ENCODE results near the gene PCDH9.
"Not testable (repeated sequence)": the region's sequence is repeated elsewhere in the genome, so short reads cannot be mapped to it uniquely, and the experiment has no call there.

Gene PCDH9

DNA sequence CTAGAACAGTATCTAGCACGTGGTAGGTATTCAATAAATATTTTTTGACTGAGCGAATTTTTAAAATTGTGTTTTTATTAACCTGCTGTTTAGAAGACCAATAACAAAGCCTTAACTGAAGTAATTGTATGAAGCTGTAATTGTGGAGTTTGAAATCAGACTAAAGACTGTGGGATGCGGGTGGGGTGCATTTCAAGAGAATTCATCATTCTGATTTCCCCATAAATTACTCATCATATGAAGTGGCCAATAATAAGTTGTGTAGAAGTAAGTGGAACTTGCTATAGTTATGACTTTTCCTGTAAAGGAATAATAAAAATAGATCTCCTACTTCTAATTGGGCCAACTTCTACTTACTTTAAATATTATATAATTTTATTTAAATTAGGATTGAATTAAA is 449.3 kb downstream of the PCDH9 start:
- FAIRE-seq (no peak), DNase-seq (ENCODE audit: low spot score) (no peak)

DNA sequence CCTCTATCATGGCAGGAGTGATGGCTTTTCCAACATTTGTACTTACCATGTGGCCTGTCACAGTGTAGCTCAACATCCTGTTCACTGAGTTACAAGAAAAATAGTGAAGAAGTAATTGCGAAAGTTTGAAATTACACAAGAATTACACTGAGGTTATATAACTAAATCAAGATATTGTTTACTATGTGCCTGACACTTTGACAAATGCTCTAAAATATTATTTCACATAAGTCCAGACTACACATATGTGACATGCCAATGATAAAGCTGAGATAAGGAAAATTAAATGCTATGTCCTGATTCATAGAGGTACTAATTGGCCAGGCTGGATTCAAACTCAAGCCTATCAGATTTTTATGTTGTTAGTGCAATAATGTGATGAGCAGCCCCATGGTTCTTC is 451.7 kb downstream of the PCDH9 start:
- FAIRE-seq = no peak

DNA sequence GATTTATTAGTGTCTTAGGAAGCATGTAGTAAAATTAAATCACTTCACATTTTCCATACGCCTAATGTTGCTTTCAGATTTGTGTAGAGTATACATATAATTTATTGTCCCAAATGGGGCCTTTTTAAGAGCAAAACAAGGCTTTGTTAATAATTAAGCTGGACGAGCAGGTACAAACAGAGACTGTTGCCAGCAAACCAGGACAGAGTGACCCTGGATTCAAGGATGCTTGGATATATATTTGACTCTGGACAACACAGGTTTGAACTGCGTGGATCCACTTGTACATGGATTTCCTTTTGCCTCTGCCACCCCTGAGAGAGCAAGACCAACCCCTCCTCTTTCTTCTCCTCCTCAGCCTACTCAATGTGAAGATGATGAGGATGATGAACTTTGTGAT is 454.9 kb downstream of the PCDH9 start:
- no peak for FAIRE-seq
- DNase-seq (ENCODE audit: low spot score) = no peak

More for the DNA sequence above, 451.7 kb downstream of the PCDH9 start:
- no peak for DNase-seq (ENCODE audit: low spot score)

DNA sequence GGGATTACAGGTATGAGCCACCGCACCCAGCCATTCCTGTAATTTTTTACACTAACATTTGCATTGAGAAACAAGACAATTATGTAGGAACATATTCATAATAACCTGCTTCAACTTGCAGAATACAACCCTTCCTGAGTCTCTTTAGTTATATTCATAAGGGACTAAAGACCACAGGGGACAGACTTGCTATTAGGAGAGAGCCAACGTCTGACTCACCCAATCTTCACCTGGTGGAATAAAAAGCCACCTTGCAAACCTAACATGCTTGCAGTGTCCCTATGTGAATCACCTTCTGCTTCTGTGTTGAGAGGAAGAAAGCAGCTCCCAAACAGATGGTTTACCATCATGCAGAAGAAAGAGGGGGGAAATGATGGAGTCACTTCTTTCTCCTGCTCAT is 456.1 kb downstream of the PCDH9 start:
- DNase-seq (ENCODE audit: low spot score) (no peak), FAIRE-seq (no peak)

DNA sequence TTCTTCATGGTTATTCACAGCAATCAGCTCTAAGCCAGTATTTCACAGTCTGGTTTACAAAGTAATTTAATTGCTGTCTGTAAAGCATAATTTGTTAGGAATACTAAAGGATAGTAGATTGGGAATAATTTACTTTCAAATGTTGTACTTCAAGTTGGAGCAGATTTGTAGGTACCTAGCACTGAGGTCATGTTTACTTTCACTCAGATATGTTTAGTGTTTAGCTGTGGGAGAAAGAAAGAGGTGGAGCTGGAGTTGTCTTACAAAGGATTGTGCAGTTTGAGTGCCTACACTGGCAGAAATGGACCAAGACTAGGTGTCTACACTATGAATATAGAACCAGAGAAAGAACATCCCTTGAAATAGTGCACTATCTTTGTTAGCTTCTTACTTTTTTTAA is 464.6 kb downstream of the PCDH9 start:
- FAIRE-seq (no peak), DNase-seq (ENCODE audit: low spot score) (no peak)

DNA sequence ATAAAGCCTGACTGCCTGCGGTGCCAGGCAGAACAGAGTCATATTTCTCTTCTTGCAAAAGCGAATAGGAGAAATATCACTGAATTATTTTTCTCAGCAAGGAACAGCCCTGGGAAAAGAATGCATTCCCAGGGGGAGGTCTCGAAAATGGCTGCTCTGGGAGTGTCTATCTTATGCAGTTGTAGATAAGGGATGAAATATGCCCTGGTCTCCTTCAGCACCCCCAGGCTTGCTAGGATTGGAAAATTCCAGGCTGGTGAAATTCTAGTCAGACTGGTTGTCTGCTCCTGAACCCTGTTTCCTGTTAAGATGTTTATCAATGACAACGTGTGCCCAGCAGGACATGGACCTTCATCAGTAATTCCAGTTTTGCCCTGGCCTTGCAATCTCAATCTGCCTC is 469.5 kb downstream of the PCDH9 start:
- not testable (repeated sequence) for FAIRE-seq; DNase-seq (ENCODE audit: low spot score)

DNA sequence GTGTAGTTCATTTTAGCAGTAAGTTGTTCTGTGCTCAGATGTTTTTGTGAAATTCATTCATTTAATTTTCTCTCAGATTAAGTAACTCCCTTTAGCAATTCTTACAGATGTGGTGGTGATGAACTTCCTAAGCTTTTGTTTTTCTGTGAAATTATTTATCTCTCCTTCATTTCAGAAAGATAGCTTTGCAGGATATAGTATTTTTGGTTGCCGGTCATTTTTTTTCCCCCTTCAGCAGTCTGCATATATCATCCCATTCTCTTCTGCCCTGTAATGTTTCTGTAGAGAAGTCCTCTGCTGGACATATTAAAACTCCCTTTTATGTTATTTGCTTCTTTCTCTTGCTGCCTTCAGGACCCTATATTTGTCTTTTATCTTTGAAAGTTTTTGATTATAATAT is 470.2 kb downstream of the PCDH9 start:
- FAIRE-seq = no peak
- no peak for DNase-seq (ENCODE audit: low spot score)

DNA sequence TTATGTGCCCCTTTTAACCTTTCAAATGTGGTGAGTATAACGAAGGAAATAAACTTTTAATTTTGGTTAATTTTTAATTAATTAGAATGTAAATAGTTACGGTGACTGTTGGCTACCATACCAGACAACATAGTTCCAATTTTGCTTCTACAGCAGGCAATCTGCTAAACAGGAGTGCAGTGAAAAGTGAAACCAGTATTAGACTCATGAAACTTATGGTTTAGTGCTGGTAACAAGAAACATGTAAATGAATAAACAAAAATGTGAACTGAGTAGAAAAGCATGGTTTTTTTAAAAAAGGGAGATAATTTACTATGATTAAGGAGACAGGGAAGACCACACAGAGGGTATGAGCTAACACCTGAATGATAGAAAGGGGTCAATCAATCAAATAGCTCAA is 478.4 kb downstream of the PCDH9 start:
- FAIRE-seq (no peak), DNase-seq (ENCODE audit: low spot score) (no peak)

DNA sequence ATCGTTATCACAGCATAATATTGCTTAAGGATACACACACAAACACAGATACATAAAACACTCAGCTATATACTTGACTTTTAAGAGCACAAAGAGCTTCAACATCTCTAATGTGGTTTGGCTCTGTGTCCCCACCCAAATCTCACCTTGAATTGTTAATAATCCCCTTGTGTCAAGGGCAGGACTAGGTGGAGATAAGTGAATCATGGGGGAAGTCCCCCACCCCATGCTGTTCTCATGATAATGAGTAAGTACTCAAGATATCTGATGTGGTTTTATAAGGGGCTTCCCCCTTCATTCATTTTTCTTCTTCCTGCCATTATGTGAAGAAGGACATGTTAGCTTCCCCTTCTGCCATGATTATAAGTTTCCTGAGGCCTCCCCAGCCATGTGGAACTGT is 481.4 kb downstream of the PCDH9 start:
- FAIRE-seq = no peak

DNA sequence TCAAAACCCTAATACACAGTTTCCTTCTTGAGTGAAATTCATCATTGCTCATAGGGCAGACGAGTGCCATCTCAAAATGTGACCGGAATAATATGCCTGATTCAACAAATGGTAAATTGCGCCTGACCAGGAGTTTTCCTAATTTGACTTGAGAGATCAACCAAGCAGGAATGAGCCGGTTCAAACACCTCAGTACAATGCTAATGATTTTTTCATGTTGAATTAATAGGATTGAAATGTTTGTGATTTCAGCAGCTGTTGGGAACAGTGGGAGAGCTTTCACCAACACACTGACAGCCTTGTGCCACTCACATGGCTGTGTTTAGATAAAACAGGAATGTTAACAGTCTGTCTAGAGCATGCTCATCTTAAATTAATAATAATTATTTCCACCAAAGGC is 484.8 kb downstream of the PCDH9 start:
- DNase-seq (ENCODE audit: low spot score) = no peak
- FAIRE-seq = no peak

More for the DNA sequence above, 481.4 kb downstream of the PCDH9 start:
- no peak for DNase-seq (ENCODE audit: low spot score)

DNA sequence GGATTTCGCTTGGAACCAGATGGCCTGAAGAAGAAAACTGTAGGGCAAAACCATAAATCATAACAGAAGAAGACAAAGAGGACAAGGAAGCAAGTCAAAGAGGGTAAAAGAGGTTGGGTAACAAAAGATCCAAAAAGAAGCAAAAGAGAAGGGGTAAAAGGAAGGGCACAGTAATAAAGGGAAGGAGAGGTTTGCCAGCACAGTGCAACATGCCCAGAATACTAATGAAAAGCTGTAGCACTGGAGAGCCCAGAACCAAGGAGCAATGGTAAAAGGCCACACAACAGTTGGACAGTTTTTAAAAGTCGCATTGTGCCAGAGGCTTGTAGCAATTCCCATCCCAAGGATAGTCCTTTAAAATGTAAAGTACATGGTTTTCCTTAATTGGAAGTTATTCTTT is 506.6 kb downstream of the PCDH9 start:
- FAIRE-seq (no peak), DNase-seq (ENCODE audit: low spot score) (no peak)

DNA sequence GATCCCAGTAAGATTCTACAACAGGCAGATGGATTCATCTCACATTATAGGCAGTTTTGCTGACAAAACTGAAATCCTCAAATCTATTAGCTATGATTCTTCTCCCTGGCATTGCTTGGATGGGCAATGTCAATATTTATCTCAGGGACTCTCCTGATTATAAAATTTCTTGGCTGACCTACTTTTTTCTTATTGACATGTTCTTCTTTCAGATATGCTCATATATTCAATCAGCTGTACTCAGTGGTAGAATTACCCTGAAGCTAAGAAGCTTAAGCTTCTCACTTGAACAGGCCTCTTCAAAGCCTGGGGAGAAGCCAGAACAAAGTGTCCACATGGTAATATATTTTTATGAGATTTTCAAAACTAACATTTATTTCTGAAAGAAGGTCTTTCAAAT is 513.6 kb downstream of the PCDH9 start:
- FAIRE-seq (no peak), DNase-seq (ENCODE audit: low spot score) (no peak)

DNA sequence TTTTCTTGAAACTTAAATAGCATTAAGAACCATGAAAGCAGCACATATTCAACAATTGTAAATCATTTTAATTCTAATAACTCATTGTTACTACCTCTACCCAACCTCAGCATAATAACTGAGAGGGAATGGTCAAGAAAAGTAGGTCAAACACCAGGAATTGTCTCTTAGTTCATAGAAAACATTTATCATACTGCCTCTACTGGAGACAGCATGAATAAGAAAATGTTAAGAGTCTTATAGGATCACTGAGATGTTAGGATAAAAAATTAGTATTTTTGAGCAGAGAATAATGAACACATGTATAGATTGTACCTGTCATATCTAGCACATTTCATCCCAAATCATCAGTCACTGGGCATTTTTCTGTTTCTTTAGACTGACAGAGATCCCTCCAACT is 515.3 kb downstream of the PCDH9 start:
- FAIRE-seq (no peak), DNase-seq (ENCODE audit: low spot score) (no peak)

DNA sequence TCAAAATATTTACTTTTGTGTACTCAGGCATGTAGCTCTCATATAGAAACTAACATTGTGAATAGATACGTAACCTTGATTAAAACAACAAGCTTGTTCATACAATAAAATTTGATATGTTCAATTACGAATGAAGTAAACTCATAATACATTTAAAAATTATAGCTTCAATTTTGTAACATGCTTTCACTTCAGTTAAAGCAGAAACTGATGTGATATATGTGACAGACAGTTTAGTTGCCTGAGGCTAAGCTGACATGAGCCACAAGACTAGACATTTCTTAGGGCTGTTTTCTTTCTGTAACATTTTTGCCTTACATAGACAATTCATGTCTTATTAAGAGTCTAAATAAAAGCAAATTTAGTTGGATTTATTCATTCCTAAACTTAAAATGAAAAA is 526.0 kb downstream of the PCDH9 start:
- DNase-seq (ENCODE audit: low spot score) (no peak), FAIRE-seq (no peak)

DNA sequence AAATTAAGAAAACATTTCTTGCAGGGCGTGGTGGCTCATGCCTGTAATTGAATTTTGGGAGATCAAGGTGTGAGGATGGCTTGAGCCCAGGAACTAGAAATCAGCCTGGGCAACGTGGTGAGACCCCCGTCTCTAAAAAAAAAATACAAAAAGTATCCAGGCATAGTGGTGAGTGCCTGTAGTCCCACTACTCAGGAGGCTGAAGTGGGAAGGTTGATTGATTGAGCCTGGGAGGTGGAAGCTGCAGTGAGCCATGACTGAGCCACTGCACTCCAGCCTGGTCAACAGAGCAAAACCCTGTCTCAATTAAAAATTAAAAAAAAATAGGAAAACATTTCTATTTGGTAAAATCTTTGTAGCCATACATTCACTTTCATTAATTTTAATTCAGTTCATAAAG is 526.5 kb downstream of the PCDH9 start:
- FAIRE-seq (no peak), DNase-seq (ENCODE audit: low spot score) (no peak)

DNA sequence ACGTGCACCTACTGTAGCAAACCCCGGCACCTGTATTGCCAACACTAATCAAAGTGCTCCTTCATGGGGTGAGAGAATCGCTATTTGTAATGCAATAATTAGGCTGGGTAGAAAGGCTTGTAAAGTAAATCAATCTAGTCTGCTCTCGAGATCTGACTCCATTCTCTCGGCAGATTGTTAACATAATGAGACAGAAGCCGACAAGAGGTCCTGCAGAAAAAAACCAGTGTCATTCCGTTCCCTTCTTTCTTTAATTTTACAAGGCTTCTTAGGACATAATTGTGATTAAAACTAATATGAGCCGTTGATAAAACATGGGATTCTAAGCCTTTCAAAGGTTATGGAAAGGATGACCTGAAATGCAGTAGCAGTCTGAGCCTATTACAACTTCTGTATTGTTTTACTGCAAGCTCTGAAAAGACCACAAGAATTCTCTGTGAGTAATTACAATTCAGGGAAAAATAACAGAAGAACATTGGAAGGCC is 530.0 kb downstream of the PCDH9 start:
- DNase-seq (ENCODE audit: low spot score) = no peak
- no peak for FAIRE-seq

DNA sequence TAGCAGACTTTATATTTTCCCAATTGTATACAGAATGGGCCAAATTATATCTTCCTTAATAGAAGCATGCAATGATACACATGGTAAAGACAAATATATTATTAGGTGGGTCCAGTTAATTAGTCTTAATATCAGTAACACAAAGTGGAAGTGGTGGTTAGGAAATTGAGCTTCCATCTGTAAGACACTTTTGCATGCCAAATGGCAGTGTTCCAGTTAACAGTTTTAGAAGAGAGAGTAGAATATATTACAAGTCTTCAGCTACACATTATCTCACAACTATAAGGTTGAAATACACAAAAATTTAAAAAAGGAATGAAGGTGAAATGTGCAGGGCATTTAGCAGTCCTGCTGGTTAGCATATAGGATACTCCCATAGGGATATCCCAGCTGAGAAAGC is 536.5 kb downstream of the PCDH9 start:
- DNase-seq (ENCODE audit: low spot score) (no peak), FAIRE-seq (no peak)

DNA sequence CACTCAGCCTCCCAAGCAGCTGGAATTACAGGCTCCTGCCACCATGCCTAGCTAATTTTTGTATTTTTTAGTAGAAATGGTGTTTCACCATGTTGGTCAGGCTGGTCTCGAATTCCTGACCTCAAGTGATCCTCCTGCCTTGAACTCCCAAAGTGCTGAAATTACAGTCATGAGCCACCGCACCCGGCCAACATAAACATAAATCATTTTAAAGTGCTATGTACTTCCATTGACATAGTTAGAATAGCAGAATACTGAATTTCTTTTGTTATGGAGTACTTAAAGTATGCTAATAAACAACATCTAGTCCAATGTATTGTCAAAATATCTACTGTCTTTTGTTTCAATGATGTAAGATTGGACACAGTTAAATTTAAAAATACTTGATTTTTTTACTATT is 539.0 kb downstream of the PCDH9 start:
- DNase-seq (ENCODE audit: low spot score) = no peak
- FAIRE-seq = no peak

DNA sequence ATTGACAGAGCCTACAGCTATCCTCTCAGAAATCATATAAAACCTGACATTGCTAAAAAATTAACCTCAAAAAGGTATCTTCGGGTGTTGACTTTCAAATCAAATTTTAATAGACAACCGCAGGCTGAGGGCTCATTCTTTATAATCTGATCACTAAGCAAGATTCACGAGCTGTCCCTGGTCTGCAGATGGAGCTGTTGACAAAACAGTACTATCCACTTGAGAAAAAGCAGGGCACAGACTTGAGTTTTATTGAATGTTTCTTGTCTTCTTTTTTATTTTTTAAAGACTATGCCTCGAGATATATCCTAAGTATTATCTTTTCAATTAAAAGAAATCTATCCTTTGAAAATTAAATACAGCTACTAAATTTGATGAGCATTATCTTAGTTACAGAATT is 540.5 kb downstream of the PCDH9 start:
- DNase-seq (ENCODE audit: low spot score) = no peak
- no peak for FAIRE-seq

DNA sequence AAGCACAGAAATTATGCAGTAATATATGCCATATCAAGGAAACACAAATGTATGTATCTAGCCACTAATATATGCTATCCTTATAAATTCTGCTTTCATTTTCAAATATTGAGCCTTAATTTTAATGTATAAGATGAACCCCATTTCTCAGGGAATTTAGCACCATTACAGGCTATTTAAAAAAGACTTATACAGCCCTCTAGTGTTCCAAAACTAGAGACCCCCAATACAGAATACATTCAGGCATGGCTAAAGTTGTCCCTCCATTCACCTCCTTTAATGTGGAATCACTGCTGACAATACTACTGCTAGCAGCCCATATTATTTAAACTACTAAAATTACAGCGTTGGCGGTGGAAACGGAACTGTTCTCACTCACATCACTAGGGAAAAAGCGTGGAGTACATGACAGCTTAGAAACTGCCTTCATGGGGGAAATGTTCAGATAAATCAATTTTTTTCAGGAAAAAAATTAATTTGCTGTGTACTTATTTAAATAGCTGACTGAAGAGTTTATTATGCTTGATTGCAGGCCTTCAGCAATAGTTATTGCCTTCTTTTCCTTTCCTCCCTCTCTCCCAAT is 541.0 kb downstream of the PCDH9 start:
- no peak for FAIRE-seq
- no peak for DNase-seq (ENCODE audit: low spot score)

DNA sequence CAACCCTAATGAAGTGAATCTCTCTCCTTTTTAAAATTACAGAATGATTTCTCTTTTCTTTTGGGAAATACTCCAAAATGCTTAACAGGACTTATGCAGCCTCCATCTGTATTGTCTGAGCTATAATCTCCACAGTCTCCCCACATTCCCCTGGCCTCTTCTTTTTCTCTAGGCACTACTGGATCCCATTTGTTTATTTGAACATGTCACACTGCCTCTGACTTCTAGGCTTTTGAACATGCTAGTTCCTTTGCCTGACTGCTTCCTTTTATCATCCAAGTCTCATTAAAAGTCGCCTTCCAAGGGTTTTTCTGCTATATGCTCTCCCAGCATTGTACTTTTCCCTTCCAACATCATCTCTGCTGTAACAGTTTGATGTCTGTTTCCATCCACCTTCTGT is 548.7 kb downstream of the PCDH9 start:
- no peak for FAIRE-seq
- DNase-seq (ENCODE audit: low spot score) = no peak

DNA sequence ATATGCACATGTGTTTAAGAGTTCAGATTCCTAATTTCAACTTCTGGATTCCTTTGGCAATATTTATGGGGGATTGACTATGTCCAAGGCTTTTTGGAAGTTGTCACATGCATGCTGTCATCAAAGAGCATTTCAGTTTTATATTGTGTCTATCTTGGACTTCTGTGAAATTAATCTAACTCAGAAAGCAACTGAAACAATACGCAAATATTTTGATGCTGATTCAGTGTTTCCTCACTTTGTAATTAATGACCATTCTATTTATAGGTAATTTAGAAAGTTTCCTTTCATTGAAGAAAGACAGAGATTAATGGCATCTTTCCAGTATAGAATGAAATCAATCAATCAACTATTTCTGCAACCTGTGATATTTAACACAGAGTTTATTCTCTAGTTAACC is 550.1 kb downstream of the PCDH9 start:
- DNase-seq (ENCODE audit: low spot score) (no peak), FAIRE-seq (no peak)

DNA sequence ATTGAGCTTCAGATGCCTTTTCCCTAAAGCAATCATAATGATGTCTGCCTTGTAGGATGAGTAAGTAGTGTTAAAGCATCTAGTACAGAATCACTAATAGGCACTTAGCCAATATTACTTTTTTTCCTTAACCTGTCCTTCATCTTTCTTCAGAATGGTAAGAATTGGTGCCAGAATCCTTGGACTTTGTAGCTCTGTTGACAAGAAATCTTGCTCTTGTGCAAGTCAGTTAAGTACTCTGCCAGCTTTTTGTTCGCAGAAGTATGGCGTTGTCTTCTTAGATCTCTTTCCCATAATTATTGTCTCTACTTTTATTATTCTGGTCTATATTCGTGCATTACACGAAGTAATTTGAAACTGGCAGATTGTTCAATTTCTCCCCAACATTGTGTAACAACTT is 554.5 kb downstream of the PCDH9 start:
- DNase-seq (ENCODE audit: low spot score) (no peak), FAIRE-seq (no peak)

DNA sequence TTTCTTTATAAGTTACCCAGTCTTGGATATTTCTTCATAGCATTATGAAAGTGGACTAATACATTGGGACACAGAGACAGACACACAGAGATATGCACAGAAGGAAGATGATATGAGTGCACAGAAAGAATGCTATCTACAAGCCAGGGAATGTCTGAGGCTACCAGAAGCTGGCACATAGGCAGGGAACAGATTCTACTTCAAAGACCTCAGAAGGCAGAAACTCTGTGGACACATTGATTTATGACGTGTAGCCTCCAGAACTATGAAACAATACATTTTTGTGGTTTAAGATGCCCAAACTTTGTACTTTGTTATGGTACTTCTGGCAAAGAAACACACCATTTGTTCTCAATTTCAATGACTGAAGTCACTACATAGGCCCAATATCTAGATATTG is 556.7 kb downstream of the PCDH9 start:
- DNase-seq (ENCODE audit: low spot score) = peak; percentile 10
- FAIRE-seq = no peak

All from RCC 7860 (cell line).